Body of pancreas (tissue), 4 donors: ENCODE results near the gene KIR2DL4.

Experiments used
- POLR2A ChIP-seq, 3 donors: fragments of 450-650 bp; IDR thresholded peaks; one replicate each; pipeline ENCODE4 v1.6.1; 2016; ENCODE audit warnings: antibody characterized with exemption in 3 of 3, mild to moderate bottlenecking in 2 of 3
- TF ChIP-seq, protein P1 (sequence below), 7 experiments: fragments of 450-650 bp in 4 of 7; fragments of 200-600 bp in 3 of 7; sonication (generic) in 3 of 7; IDR thresholded peaks; one replicate each; pipeline ENCODE4 v1.5.1; 2016 to 2019; ENCODE audit warnings: antibody characterized with exemption in 7 of 7

GRCh38 chr19:54795758-54796157 is 7.7 kb upstream of the KIR2DL4 start:
- no peak for TF ChIP-seq POLR2A (IDR thresholded peaks at IDR 0.05)
- TF ChIP-seq, protein P1, sequence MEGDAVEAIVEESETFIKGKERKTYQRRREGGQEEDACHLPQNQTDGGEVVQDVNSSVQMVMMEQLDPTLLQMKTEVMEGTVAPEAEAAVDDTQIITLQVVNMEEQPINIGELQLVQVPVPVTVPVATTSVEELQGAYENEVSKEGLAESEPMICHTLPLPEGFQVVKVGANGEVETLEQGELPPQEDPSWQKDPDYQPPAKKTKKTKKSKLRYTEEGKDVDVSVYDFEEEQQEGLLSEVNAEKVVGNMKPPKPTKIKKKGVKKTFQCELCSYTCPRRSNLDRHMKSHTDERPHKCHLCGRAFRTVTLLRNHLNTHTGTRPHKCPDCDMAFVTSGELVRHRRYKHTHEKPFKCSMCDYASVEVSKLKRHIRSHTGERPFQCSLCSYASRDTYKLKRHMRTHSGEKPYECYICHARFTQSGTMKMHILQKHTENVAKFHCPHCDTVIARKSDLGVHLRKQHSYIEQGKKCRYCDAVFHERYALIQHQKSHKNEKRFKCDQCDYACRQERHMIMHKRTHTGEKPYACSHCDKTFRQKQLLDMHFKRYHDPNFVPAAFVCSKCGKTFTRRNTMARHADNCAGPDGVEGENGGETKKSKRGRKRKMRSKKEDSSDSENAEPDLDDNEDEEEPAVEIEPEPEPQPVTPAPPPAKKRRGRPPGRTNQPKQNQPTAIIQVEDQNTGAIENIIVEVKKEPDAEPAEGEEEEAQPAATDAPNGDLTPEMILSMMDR (IDR thresholded peaks at IDR 0.05): no peak
